Neural progenitor cell (in vitro differentiated cells): Measurements from ENCODE around the gene ZIM2.

ENCODE experiments used
- EZH2 ChIP-seq: fragments of 200-600 bp; sonication (generic); IDR thresholded peaks from 2 replicates; pipeline ENCODE4 v1.6.1; 2017; ENCODE audit warnings: antibody characterized with exemption, mild to moderate bottlenecking, moderate library complexity
- EZH2phosphoT487 ChIP-seq: fragments of 200-600 bp; sonication (generic); IDR thresholded peaks from 2 replicates; pipeline ENCODE4 v1.6.1; 2017; ENCODE audit warnings: antibody characterized with exemption
- TF ChIP-seq, protein P1 (sequence below): fragments of 200-600 bp; sonication (generic); IDR thresholded peaks from 2 replicates; pipeline ENCODE4 v1.5.1; 2017; ENCODE audit warnings: antibody characterized with exemption, mild to moderate bottlenecking

DNA sequence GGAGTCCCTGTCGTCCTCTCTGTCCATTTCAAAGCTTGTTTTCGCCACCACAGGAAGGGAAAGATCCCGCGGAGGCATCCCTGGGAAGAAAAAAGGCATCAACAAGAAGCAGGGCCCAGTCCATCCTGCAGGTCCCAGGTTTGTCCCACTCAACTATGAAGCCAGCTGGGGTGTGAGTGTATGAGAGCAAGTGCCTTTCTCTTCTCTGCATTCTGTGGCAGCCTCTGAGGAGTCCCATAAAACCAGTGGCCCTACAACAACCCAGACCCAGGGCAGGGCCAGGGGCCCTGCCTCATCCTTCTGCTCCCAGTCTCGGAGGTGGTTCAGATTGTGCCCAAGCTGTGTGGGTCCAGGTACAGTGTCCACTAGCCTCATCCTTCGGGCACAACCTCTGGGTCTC lies 18.9 kb downstream of the ZIM2 start:
- TF ChIP-seq, protein P1, sequence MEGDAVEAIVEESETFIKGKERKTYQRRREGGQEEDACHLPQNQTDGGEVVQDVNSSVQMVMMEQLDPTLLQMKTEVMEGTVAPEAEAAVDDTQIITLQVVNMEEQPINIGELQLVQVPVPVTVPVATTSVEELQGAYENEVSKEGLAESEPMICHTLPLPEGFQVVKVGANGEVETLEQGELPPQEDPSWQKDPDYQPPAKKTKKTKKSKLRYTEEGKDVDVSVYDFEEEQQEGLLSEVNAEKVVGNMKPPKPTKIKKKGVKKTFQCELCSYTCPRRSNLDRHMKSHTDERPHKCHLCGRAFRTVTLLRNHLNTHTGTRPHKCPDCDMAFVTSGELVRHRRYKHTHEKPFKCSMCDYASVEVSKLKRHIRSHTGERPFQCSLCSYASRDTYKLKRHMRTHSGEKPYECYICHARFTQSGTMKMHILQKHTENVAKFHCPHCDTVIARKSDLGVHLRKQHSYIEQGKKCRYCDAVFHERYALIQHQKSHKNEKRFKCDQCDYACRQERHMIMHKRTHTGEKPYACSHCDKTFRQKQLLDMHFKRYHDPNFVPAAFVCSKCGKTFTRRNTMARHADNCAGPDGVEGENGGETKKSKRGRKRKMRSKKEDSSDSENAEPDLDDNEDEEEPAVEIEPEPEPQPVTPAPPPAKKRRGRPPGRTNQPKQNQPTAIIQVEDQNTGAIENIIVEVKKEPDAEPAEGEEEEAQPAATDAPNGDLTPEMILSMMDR, result no peak
- no peak for TF ChIP-seq EZH2phosphoT487
- TF ChIP-seq EZH2, result no peak
